NCI-H1048 (cell line): Measurements from ENCODE around the gene TRIM2.
A peak's percentile ranks its signal among the peaks of the same experiment; 100 is the strongest.

Experiments
- DNase-seq: peaks from one replicate; lab custom pipeline; 2025; lab: John Stamatoyannopoulos, UW

TRIM2 gene

GRCh38 chr4:153222707-153223426 is 18.6 kb downstream of the TRIM2 start:
- DNase-seq, result no peak

GRCh38 chr4:153223427-153223801 is 19.2 kb downstream of the TRIM2 start:
- DNase-seq, result no peak

GRCh38 chr4:153223930-153224329 is 19.7 kb downstream of the TRIM2 start:
- DNase-seq, result no peak

- no peak for DNase-seq
These were observed 20.2 kb downstream of the TRIM2 start for GRCh38 chr4:153224474-153224873.

DNA sequence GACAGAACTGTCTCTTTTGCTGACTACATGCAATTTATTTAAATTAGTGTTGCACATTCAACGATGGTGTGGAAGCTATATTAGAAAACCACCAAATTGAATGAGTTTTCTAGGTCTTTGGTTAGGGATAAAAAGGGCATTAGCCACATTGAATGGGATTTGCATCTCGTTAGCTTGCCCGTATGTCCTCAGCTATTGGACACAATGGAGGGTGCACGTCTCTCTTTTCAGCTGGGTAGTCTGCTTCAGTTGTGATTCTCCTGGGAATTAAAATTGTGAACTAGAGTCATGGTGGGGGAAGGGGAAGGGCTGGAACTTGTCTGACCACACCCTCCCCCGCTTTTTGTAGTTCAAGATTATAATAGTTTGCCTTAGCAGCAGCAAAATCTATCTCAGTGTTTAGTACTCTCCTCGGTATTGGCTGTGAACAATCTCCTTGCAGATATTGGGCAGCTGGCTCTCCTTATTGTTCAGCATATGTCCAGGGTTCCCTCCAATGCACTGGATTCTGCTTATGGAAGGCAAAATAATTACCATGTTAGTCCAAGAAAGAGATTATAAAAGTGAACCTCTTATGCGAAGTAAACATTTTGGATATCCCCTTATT is 23.3 kb downstream of the TRIM2 start:
- no peak for DNase-seq

DNA sequence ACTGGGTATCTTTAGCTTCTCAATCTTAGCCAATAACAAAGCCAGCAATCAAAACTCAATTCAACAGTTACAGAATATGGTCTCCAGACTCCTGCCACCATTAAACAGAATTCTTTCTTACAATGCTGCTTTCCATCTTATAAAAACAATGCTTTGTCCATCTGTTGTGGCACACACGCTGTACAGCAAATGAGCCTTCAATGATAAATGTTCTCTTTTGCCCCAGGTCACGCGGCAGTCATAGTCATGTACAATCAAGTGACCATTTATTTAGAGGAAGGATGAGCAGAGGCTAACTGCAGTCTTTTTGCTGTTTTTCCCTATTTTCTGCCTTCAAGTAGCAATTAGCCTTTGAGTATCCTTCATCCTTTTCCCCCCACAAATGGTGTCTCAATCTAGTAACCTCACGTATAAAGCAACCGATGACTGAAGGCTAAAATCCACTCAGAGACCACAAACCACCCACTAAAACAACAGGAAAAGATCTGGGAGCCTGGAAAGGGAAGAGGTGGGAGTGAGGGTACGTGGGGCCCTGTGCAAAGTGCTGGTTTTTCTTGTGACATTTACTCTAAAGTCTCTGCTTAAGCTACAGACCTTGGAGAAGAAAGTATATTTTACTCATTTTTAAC is 24.4 kb downstream of the TRIM2 start:
- DNase-seq, result no peak

DNA sequence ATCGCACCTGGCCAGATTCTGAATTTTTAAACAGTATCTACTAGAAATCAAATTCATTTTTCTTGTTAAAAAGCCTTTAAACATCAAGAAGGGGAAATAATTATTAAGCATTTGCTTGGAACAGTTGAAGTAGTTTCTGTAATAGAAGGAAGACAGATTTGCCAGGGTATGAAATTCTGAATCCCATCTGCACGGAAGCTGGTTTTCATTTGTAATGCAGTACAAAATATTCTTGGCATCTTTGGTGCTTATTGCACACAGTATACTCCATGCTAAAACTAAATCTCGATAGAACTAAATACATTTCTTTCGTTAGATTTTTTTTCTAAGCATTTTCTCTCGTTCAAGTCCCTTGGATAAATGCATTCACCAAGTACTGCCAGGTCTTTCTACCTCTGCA is 25.3 kb downstream of the TRIM2 start:
- DNase-seq, result no peak

DNA sequence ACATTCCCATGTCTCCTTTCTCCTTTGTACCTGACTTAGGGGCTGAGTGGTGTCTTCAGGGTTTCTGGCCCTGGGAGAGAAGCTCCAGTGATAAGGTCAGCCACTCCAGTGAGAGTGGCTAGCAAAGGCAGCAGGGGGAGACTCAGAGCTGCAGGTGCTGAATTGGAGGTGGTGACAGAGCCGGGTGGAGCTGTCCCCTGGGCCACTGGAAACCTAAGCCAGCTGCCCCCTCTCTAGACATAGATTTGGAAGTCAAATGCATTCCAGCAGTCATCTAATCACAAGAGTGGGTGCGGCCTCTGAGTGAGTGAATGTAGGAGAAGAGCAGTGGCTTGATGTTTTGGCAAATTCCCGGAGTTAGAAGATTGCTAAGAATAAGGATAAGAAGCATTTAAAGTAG is 28.5 kb downstream of the TRIM2 start:
- peak; percentile 17 for DNase-seq

- DNase-seq, result no peak
These were observed 29.6 kb downstream of the TRIM2 start for GRCh38 chr4:153233761-153234371.

DNA sequence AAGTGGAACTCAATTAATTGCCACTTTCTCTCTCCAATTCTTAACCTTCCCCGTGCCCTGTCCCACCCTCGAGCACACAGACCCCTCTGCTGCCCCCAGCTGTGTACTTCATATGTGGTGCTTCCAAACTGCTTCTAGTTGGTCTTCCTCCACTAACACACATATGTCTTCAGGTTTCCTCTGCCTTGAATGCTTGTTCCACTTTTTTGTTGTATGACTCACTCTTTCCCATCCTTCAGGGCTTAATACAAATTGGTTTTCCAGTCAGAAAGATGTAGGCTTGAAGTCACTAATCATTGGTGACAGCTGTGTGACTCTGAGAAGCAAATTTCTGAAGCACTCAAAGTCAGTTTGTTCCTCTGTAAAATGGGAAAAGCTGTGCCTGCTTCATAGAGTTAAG is 30.6 kb downstream of the TRIM2 start:
- no peak for DNase-seq

GRCh38 chr4:153238135-153238919 is 34.1 kb downstream of the TRIM2 start:
- DNase-seq, result no peak

GRCh38 chr4:153239409-153239808 is 35.2 kb downstream of the TRIM2 start:
- no peak for DNase-seq

DNA sequence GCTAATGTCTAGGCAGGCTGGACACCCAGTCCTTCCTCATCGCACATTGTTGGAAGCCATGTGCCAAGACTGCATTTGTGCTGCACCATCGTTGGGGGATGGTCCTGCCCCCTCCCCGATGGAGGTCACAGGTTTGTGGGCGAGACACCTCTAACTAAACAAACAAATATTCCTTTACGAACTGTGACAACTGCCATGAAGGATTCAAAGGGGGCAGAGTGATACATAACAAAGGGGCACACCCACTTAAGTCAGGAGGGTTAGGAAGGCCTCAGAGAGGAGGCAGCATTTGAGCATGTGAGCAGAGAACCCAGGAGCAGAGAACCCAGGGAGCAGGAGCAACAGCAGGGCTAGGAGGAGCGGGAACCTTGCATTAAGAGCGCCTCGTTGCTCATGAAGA is 37.1 kb downstream of the TRIM2 start:
- no peak for DNase-seq

GRCh38 chr4:153241970-153242838 is 38.0 kb downstream of the TRIM2 start:
- DNase-seq, result no peak

DNA sequence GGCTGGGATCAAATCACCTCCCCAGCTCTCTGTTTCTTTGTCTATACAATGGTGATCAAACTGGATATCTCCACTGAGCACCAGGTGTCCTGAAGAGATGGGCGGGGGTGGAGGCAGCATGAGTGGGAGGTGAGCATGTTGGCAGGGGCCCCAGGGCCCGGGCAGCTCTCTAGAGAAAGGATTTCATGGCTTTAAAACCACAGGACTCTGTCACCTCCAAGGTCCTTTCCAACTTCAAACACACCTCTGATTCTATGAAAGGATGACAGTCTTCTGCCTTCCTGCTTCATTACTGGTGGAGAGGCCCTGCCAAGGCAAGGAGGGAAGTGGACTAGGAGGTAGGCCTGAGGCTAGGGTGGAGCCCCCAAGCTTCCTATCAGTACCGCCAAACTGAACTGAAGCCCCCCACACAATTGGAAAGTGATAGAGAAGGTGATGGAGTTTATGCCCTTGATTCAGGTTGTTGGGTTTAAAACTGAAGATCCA is 38.6 kb downstream of the TRIM2 start:
- no peak for DNase-seq

DNA sequence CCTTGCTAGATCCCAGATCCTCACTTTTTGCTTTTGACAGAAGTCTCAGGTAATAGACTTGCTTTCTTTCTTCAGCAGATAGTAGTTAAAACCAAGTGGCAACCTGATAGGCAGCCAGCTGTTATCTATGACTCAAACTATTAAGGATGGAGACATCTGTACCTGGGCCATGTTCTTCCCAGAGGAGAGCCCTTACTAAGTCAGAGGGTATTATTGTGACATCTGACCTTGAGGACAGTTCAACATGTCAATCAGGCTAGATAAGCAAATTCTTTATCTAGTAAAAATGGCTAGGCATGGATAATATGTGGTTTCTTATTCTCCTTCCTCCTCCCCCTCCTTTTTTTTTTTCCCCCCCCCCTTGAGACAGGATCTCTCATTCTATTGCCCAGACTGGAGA is 39.2 kb downstream of the TRIM2 start:
- DNase-seq, result no peak

DNA sequence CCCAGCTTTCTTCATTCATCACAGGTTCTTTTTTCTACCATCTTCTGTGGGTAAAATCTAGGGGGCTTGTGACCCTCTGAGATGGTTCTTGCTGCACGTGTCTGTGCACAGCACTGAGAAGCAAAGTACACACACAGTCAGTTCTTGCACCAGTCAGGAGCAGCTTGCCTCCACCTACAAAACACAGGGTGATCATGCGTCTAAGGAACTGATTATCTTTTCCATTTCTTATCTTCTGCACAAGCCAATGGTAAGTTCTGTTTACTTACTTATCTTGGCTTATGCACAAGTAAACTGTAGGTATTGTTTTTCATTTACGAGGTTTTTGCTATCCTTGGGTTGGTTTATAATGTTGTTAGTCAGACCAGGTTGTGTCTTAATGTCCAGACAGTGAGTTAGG is 40.7 kb downstream of the TRIM2 start:
- DNase-seq, result no peak

- no peak for DNase-seq
These were observed 41.5 kb downstream of the TRIM2 start for GRCh38 chr4:153245775-153246174.

GRCh38 chr4:153246446-153247115 is 42.3 kb downstream of the TRIM2 start:
- DNase-seq, result no peak

GRCh38 chr4:153247116-153247490 is 42.9 kb downstream of the TRIM2 start:
- no peak for DNase-seq
